Fibroblast of pulmonary artery (primary cell): ENCODE data around the gene METTL22.

Experiments used
- DNase-seq: peaks from one replicate; pipeline ENCODE4 v3.0.0-alpha.2; 2010; ENCODE audit warnings: low read depth
- H3K4me3 ChIP-seq: replicated peaks from 2 replicates; pipeline ENCODE4 v1.5.1; 2011; ENCODE audit warnings: low read depth, mild to moderate bottlenecking, control low read depth, low read length, moderate library complexity
- CTCF ChIP-seq: IDR thresholded peaks from 2 replicates; pipeline ENCODE4 v1.5.1; 2011; ENCODE audit warnings: mild to moderate bottlenecking, control low read depth, low read length, inconsistent platforms; ENCODE audit errors: missing control alignments

Gene METTL22

GRCh38 chr16:8577678-8578304, 43.7 kb upstream of the METTL22 start:
- no peak for DNase-seq
- no peak overlapping the region for H3K4me3 ChIP-seq
- TF ChIP-seq CTCF: no peak

GRCh38 chr16:8579559-8579958, 41.9 kb upstream of the METTL22 start:
- DNase-seq: no peak
- H3K4me3 ChIP-seq: no peak overlapping the region
- TF ChIP-seq CTCF: no peak

- H3K4me3 ChIP-seq: no peak overlapping the region
- DNase-seq: no peak
- no peak for TF ChIP-seq CTCF
Measured at GRCh38 chr16:8581831-8582580, 39.5 kb upstream of the METTL22 start.

- TF ChIP-seq CTCF: no peak
- DNase-seq: no peak
- H3K4me3 ChIP-seq: no peak overlapping the region
Measured at GRCh38 chr16:8583199-8583598, 38.3 kb upstream of the METTL22 start.

- DNase-seq: no peak
- H3K4me3 ChIP-seq: no peak overlapping the region
- no peak for TF ChIP-seq CTCF
Measured at GRCh38 chr16:8583732-8584131, 37.8 kb upstream of the METTL22 start.

GRCh38 chr16:8585041-8585440, 36.5 kb upstream of the METTL22 start:
- no peak for DNase-seq
- TF ChIP-seq CTCF: no peak
- no peak overlapping the region for H3K4me3 ChIP-seq

GRCh38 chr16:8585857-8586256, 35.6 kb upstream of the METTL22 start:
- no peak for TF ChIP-seq CTCF

More at GRCh38 chr16:8585857-8586256, 35.6 kb upstream of the METTL22 start:
- H3K4me3 ChIP-seq: no peak overlapping the region
- DNase-seq: no peak
